ENCODE data around the gene EIF3F. TPM values are rescaled to one million over a fixed set of nuclear protein-coding genes. Genes with fewer than 3 reads are reported as not detected.

Gene EIF3F
- total and polyA plus RNA-seq, 2 of the 4 experiments (the other 2 are of a cell fraction) = 279 to 306 TPM

- TF ChIP-seq CEBPB (IDR thresholded peaks at IDR 0.05; ENCODE audit: low read depth, low read length) (no peak), NFE2L2 (IDR thresholded peaks at IDR 0.05; ENCODE audit: low read depth, low read length) (no peak), BHLHE40 (IDR thresholded peaks at IDR 0.05; ENCODE audit: low read depth, low read length) (no peak), USF2 (IDR thresholded peaks at IDR 0.05; ENCODE audit: low read depth, low read length) (no peak), FOS (IDR thresholded peaks at IDR 0.05; ENCODE audit: low read depth, low read length) (no peak)
Measured at GRCh38 chr11:7981619-7982157, 5.4 kb upstream of the EIF3F start (continued).
